GM23338 (cell line): Measurements from ENCODE around the gene RWDD4. TPM values are rescaled to one million over a fixed set of nuclear protein-coding genes. Genes with fewer than 3 reads are reported as not detected.

Experiments
- ATAC-seq: fragments of 200-7000 bp; cut with Tn5 transposase; 3 replicates; pipeline ENCODE4 v1.9.1; 2020
- DNase-seq: peaks from one replicate; pipeline ENCODE4 v3.0.0-alpha.2; 2015; ENCODE audit warnings: low spot score
- H2AFZ ChIP-seq: fragments of 200-600 bp; sonication (generic); 2 replicates; pipeline ENCODE4 v1.8.0; 2016; ENCODE audit warnings: antibody characterized with exemption, mild to moderate bottlenecking, moderate library complexity
- H3F3A ChIP-seq: fragments of 200-600 bp; sonication (generic); replicated peaks from 2 replicates; pipeline ENCODE4 v1.8.0; 2017; ENCODE audit warnings: antibody characterized with exemption, mixed run types, low read depth
- H3K27ac ChIP-seq: fragments of 200-600 bp; sonication (generic); 2 replicates; pipeline ENCODE4 v1.6.1; 2016; ENCODE audit warnings: low read depth
- H3K27me3 ChIP-seq: fragments of 200-600 bp; sonication (generic); 2 replicates; pipeline ENCODE4 v1.8.0; 2016; ENCODE audit warnings: mild to moderate bottlenecking, mixed run types, moderate library complexity; ENCODE audit not compliant: insufficient read depth
- H3K36me3 ChIP-seq: fragments of 200-600 bp; sonication (generic); 2 replicates; pipeline ENCODE4 v1.8.0; 2016; ENCODE audit warnings: mild to moderate bottlenecking; ENCODE audit not compliant: insufficient read depth
- H3K4me1 ChIP-seq: fragments of 200-600 bp; sonication (generic); 2 replicates; pipeline ENCODE4 v1.8.0; 2016; ENCODE audit warnings: mild to moderate bottlenecking, moderate library complexity; ENCODE audit not compliant: insufficient read depth
- H3K4me2 ChIP-seq: fragments of 200-600 bp; sonication (generic); 2 replicates; pipeline ENCODE4 v1.7.1; 2017; ENCODE audit warnings: mixed run types
- H3K4me3 ChIP-seq: fragments of 200-600 bp; sonication (generic); 2 replicates; pipeline ENCODE4 v1.6.1; 2016; ENCODE audit warnings: mixed run types
- H3K79me2 ChIP-seq: fragments of 200-600 bp; sonication (generic); replicated peaks from 2 replicates; pipeline ENCODE4 v1.8.0; 2017; ENCODE audit warnings: mild to moderate bottlenecking; ENCODE audit not compliant: insufficient read depth
- H3K9me2 ChIP-seq: fragments of 200-600 bp; sonication (generic); 2 replicates; pipeline ENCODE4 v1.8.0; 2017; ENCODE audit not compliant: insufficient read depth
- H4K20me1 ChIP-seq: fragments of 200-600 bp; sonication (generic); replicated peaks from 2 replicates; pipeline ENCODE4 v1.8.0; 2017; ENCODE audit warnings: mild to moderate bottlenecking; ENCODE audit not compliant: insufficient read depth
- H3K27ac Mint-ChIP-seq: 2 replicates; pipeline ENCODE4 v1.8.0; 2020; ENCODE audit warnings: inconsistent platforms, mild to moderate bottlenecking, moderate library complexity, mixed read lengths
- H3K27me3 Mint-ChIP-seq: 3 replicates; pipeline ENCODE4 v1.8.0; 2022; ENCODE audit warnings: low read depth, mild to moderate bottlenecking, moderate library complexity, mixed read lengths, inconsistent platforms; ENCODE audit not compliant: insufficient read depth, poor library complexity
- H3K36me3 Mint-ChIP-seq: 3 replicates; pipeline ENCODE4 v1.8.0; 2021; ENCODE audit warnings: low read depth, mild to moderate bottlenecking, inconsistent platforms, moderate library complexity, mixed read lengths
- H3K4me1 Mint-ChIP-seq: 3 replicates; pipeline ENCODE4 v1.8.0; 2020; ENCODE audit warnings: mild to moderate bottlenecking, inconsistent platforms, mixed read lengths
- H3K4me3 Mint-ChIP-seq: 3 replicates; pipeline ENCODE4 v1.8.0; 2021; ENCODE audit warnings: moderate library complexity, mild to moderate bottlenecking, inconsistent platforms, mixed read lengths
- H3K9me3 Mint-ChIP-seq: 3 replicates; pipeline ENCODE4 v1.8.0; 2020; ENCODE audit warnings: moderate library complexity, mild to moderate bottlenecking, inconsistent platforms, mixed read lengths
- CREB1 ChIP-seq: fragments of 250-450 bp; sonication (Bioruptor Pico); IDR thresholded peaks from 2 replicates; pipeline ENCODE4 v1.5.0; 2020; ENCODE audit warnings: low read depth, mild to moderate bottlenecking, moderate library complexity
- EZH2 ChIP-seq: fragments of 200-600 bp; sonication (generic); IDR thresholded peaks from one replicate; pipeline ENCODE4 v1.8.0; 2017; ENCODE audit warnings: antibody characterized with exemption, mild to moderate bottlenecking, low read depth; ENCODE audit not compliant: unreplicated experiment
- JUNB ChIP-seq: IDR thresholded peaks from one replicate; pipeline ENCODE4 v1.6.1; 2016; ENCODE audit warnings: antibody characterized with exemption; ENCODE audit not compliant: unreplicated experiment
- NANOG ChIP-seq: IDR thresholded peaks from 2 replicates; pipeline ENCODE4 v1.6.1; 2016; ENCODE audit warnings: antibody characterized with exemption, borderline replicate concordance
- REST ChIP-seq: IDR thresholded peaks from one replicate; pipeline ENCODE4 v1.6.1; 2018; ENCODE audit warnings: antibody characterized with exemption; ENCODE audit not compliant: unreplicated experiment
- polyA plus RNA-seq: library from polyadenylated mRNA; unstranded; fragments of >200 nt; fragmentation: Nextera tagmentation; extraction: Ambion mirVana; gene quantifications from 2 replicates; pipeline ENCODE4 v1.2.1, GENCODE V29; 2016
- total RNA-seq: library from RNA; depleted of rRNA; stranded (reverse); fragments of >200 nt; shearing (Covaris generic); gene quantifications from 2 replicates; pipeline ENCODE4 v1.2.3, GENCODE V29; 2014
- TF ChIP-seq, protein P1 (sequence below): fragments of 250-450 bp; sonication (Bioruptor Pico); IDR thresholded peaks from 2 replicates; pipeline ENCODE4 v1.5.0; 2020; ENCODE audit warnings: mild to moderate bottlenecking, moderate library complexity
- TF ChIP-seq, protein P2 (sequence below): IDR thresholded peaks from 2 replicates; pipeline ENCODE4 v1.6.1; 2016; ENCODE audit warnings: antibody characterized with exemption

The RWDD4 gene
- total and polyA plus RNA-seq, 2 experiments from 2014 or later = 22.4 to 28.9 TPM

DNA sequence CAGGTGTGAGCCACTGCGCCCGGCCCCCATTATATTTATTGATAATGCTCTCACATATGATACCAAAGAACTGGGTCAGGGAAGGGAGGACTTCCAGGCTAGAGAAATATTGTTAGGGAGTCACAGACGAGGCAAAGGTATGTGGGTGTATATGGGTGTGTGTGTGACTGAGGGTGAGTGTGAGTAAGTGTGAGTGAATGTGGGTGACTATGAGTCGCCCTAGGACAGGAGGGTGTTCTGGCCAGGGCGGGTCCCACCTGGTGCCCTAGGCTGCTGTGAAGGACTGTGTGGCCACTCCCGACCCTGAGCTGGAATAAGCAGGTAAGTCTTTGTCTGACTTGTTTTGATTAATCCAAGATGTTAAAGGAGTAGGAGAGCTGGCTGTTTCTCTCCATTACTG is 34.4 kb downstream of the RWDD4 start:
- no peak for TF ChIP-seq EZH2
- no peak for TF ChIP-seq REST
- Mint-ChIP-seq H3K36me3 (no peaks in the 10 kb centered on the region), H3K4me3 (no peak overlapping the region), H3K9me3 (no peaks in the 10 kb centered on the region), H3K27me3 (peaks cover 6% of the 10 kb centered on the region), H3K4me1 (no peaks in the 10 kb centered on the region), H3K27ac (no peak overlapping the region)
- no peak overlapping the region for H3K27ac ChIP-seq
- H3K4me2 ChIP-seq = no peak overlapping the region
- H3K79me2 ChIP-seq = no peaks in the 10 kb centered on the region
- H3K4me3 ChIP-seq = no peak overlapping the region
- H3K4me1 ChIP-seq = no peaks in the 10 kb centered on the region
- H4K20me1 ChIP-seq = no peaks in the 10 kb centered on the region
- H3K36me3 ChIP-seq = no peaks in the 10 kb centered on the region
- DNase-seq = no peak
- no peak overlapping the region for H2AFZ ChIP-seq
- no peaks in the 10 kb centered on the region for H3K9me2 ChIP-seq
- no peaks in the 10 kb centered on the region for H3K27me3 ChIP-seq
- H3F3A ChIP-seq = no peaks in the 10 kb centered on the region
- ATAC-seq = no peak

DNA sequence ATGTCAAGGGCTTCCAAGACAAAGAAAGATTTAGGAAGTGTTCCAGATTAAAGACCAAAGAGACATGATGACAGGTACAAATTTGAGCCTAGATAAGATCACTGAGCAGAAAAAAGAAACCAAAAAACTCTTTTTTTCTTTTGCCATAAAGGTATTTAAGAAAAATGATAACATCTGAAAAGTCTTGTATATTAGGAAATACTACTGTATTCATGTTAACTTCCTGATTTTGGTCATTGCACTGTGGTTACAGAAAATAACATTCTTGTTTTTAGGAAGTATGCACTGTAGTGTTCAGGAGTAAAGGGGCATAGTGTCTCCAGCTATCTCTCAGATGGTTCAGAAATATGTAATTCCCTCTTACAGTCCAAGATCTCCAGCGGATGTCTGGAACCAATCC is 37.1 kb downstream of the RWDD4 start:
- H3K9me3 Mint-ChIP-seq = no peaks in the 10 kb centered on the region
- TF ChIP-seq REST (no peak), CREB1 (CRISPR knock-in tag) (no peak), NANOG (no peak), JUNB (no peak)
- TF ChIP-seq, protein P1, sequence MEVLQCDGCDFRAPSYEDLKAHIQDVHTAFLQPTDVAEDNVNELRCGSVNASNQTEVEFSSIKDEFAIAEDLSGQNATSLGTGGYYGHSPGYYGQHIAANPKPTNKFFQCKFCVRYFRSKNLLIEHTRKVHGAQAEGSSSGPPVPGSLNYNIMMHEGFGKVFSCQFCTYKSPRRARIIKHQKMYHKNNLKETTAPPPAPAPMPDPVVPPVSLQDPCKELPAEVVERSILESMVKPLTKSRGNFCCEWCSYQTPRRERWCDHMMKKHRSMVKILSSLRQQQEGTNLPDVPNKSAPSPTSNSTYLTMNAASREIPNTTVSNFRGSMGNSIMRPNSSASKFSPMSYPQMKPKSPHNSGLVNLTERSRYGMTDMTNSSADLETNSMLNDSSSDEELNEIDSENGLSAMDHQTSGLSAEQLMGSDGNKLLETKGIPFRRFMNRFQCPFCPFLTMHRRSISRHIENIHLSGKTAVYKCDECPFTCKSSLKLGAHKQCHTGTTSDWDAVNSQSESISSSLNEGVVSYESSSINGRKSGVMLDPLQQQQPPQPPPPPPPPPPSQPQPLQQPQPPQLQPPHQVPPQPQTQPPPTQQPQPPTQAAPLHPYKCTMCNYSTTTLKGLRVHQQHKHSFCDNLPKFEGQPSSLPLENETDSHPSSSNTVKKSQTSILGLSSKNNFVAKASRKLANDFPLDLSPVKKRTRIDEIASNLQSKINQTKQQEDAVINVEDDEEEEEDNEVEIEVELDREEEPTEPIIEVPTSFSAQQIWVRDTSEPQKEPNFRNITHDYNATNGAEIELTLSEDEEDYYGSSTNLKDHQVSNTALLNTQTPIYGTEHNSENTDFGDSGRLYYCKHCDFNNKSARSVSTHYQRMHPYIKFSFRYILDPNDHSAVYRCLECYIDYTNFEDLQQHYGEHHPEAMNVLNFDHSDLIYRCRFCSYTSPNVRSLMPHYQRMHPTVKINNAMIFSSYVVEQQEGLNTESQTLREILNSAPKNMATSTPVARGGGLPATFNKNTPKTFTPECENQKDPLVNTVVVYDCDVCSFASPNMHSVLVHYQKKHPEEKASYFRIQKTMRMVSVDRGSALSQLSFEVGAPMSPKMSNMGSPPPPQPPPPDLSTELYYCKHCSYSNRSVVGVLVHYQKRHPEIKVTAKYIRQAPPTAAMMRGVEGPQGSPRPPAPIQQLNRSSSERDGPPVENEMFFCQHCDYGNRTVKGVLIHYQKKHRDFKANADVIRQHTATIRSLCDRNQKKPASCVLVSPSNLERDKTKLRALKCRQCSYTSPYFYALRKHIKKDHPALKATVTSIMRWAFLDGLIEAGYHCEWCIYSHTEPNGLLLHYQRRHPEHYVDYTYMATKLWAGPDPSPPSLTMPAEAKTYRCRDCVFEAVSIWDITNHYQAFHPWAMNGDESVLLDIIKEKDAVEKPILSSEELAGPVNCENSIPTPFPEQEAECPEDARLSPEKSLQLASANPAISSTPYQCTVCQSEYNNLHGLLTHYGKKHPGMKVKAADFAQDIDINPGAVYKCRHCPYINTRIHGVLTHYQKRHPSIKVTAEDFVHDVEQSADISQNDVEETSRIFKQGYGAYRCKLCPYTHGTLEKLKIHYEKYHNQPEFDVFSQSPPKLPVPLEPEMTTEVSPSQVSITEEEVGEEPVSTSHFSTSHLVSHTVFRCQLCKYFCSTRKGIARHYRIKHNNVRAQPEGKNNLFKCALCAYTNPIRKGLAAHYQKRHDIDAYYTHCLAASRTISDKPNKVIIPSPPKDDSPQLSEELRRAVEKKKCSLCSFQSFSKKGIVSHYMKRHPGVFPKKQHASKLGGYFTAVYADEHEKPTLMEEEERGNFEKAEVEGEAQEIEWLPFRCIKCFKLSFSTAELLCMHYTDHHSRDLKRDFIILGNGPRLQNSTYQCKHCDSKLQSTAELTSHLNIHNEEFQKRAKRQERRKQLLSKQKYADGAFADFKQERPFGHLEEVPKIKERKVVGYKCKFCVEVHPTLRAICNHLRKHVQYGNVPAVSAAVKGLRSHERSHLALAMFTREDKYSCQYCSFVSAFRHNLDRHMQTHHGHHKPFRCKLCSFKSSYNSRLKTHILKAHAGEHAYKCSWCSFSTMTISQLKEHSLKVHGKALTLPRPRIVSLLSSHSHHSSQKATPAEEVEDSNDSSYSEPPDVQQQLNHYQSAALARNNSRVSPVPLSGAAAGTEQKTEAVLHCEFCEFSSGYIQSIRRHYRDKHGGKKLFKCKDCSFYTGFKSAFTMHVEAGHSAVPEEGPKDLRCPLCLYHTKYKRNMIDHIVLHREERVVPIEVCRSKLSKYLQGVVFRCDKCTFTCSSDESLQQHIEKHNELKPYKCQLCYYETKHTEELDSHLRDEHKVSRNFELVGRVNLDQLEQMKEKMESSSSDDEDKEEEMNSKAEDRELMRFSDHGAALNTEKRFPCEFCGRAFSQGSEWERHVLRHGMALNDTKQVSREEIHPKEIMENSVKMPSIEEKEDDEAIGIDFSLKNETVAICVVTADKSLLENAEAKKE (CRISPR knock-in tag) = no peak
- TF ChIP-seq, protein P2, sequence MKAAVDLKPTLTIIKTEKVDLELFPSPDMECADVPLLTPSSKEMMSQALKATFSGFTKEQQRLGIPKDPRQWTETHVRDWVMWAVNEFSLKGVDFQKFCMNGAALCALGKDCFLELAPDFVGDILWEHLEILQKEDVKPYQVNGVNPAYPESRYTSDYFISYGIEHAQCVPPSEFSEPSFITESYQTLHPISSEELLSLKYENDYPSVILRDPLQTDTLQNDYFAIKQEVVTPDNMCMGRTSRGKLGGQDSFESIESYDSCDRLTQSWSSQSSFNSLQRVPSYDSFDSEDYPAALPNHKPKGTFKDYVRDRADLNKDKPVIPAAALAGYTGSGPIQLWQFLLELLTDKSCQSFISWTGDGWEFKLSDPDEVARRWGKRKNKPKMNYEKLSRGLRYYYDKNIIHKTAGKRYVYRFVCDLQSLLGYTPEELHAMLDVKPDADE = no peak

More for the DNA sequence above, 37.1 kb downstream of the RWDD4 start:
- H3K4me1 Mint-ChIP-seq = no peaks in the 10 kb centered on the region
- no peak overlapping the region for H2AFZ ChIP-seq
- H3K36me3 ChIP-seq = no peaks in the 10 kb centered on the region
- H4K20me1 ChIP-seq = no peaks in the 10 kb centered on the region
- no peak overlapping the region for H3K27ac Mint-ChIP-seq
- no peak overlapping the region for H3K4me3 ChIP-seq
- ATAC-seq (no peak), DNase-seq (no peak)
- H3K36me3 Mint-ChIP-seq = no peaks in the 10 kb centered on the region
- H3K4me3 Mint-ChIP-seq = no peak overlapping the region
- no peaks in the 10 kb centered on the region for H3K9me2 ChIP-seq
- H3K27ac ChIP-seq = no peak overlapping the region
- H3K4me2 ChIP-seq = no peak overlapping the region
- no peaks in the 10 kb centered on the region for H3F3A ChIP-seq
- no peaks in the 10 kb centered on the region for H3K27me3 Mint-ChIP-seq
- H3K27me3 ChIP-seq = no peaks in the 10 kb centered on the region
- H3K4me1 ChIP-seq = no peaks in the 10 kb centered on the region
- H3K79me2 ChIP-seq = no peaks in the 10 kb centered on the region
